Tibial nerve (tissue), 4 donors: ENCODE data around the gene SLC44A5.

Experiments
- EP300 ChIP-seq, 2 donors: sonication (generic); formaldehyde crosslinking; IDR thresholded peaks; one replicate each; pipeline ENCODE4 v1.6.1; 2017; ENCODE audit warnings: antibody characterized with exemption in 2 of 2, mild to moderate bottlenecking in 1 of 2
- POLR2A ChIP-seq, 2 donors: fragments of 450-650 bp; IDR thresholded peaks; one replicate each; pipeline ENCODE4 v1.6.1; 2017; ENCODE audit warnings: antibody characterized with exemption in 2 of 2, mild to moderate bottlenecking in 2 of 2, moderate library complexity in 2 of 2
- TF ChIP-seq, protein P1 (sequence below), 5 experiments: fragments of 200-600 bp in 3 of 5; fragments of 450-650 bp in 2 of 5; sonication (generic) in 3 of 5; IDR thresholded peaks; one replicate each; pipeline ENCODE4 v1.5.1; 2016 to 2019; ENCODE audit warnings: antibody characterized with exemption in 5 of 5, mild to moderate bottlenecking in 3 of 5, moderate library complexity in 2 of 5

DNA sequence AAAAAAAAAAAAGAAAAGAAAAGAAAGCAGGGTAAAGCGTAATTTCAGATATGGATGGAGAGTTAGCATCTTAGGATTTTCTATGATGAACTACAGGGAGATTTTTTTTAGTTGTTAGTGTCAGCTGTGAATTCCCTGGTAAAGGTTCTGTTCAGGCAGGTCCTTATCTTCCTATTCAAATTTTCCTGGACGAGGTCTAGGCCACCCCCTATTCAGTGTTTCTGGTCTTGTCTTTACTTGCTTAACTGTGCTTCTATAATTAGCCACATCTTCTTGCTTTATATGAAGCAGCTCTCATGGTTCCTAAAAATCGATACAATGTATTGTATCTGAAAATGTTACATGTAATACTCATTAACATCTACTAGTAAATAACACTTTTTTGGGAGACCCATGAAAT is 318.9 kb downstream of the SLC44A5 start:
- TF ChIP-seq, protein P1, sequence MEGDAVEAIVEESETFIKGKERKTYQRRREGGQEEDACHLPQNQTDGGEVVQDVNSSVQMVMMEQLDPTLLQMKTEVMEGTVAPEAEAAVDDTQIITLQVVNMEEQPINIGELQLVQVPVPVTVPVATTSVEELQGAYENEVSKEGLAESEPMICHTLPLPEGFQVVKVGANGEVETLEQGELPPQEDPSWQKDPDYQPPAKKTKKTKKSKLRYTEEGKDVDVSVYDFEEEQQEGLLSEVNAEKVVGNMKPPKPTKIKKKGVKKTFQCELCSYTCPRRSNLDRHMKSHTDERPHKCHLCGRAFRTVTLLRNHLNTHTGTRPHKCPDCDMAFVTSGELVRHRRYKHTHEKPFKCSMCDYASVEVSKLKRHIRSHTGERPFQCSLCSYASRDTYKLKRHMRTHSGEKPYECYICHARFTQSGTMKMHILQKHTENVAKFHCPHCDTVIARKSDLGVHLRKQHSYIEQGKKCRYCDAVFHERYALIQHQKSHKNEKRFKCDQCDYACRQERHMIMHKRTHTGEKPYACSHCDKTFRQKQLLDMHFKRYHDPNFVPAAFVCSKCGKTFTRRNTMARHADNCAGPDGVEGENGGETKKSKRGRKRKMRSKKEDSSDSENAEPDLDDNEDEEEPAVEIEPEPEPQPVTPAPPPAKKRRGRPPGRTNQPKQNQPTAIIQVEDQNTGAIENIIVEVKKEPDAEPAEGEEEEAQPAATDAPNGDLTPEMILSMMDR (IDR thresholded peaks at IDR 0.05) = no peak
- TF ChIP-seq POLR2A (IDR thresholded peaks at IDR 0.05) (no peak), EP300 (IDR thresholded peaks at IDR 0.05) (no peak)
